HG03175 (cell line): ENCODE measurements around the gene SERTAD1.
"Not testable (repeated sequence)": the region's sequence is repeated elsewhere in the genome, so short reads cannot be mapped to it uniquely, and the experiment has no call there.

Experiments used
- ATAC-seq: cut with Tn5 transposase; IDR thresholded peaks from one replicate; pipeline ENCODE4 v1.9.1; 2021; ENCODE audit warnings: mild to moderate bottlenecking, moderate library complexity; ENCODE audit not compliant: unreplicated experiment

SERTAD1 gene, protein sequence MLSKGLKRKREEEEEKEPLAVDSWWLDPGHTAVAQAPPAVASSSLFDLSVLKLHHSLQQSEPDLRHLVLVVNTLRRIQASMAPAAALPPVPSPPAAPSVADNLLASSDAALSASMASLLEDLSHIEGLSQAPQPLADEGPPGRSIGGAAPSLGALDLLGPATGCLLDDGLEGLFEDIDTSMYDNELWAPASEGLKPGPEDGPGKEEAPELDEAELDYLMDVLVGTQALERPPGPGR

DNA sequence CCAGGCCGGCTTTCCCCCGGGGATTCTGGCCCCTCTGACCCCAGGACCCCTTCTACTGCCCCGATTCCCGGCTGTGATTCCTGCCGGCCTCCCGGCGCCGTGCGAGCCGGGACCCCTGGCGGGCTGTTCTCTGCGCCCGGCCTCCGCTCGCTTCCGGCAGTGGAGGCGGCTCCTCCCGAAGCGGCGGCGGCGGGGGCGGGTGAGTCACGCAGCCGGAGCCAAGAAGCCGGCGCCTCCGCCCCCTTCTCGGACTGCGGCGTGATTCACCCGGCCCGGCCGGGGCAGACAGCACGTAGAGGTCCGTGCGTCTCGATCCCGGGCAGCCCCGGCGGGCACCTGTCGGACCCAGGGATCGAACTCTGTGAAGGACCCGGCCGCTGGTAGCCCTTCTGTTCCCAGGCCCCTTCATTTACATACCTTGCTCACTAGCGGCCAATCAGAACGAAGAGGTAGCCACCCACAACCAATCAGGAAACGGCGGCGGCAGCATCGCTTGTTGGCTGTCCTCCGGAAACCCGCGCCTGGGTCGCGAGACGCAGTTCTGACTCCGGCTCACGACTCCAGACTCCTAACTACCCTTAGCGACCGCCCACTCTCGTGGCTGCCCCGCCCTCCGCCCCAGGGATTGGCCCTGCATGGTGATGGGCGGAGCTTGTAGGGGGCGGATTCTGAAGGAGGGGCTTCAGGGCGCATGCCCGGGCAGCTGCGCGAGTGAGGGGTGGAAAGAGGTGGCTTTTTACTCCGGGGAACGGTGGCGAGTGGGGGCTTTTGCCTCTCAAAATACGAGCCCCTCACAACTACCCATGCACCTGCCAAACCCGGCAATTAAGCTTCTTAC, at the start of gene SERTAD1:
Gene SERTAD1 (minus strand): TSS at position 543 of the 838 bp plus-strand sequence. CDS start 2,446 bp downstream, outside the sequence.
- ATAC-seq: peak; percentile 88

DNA sequence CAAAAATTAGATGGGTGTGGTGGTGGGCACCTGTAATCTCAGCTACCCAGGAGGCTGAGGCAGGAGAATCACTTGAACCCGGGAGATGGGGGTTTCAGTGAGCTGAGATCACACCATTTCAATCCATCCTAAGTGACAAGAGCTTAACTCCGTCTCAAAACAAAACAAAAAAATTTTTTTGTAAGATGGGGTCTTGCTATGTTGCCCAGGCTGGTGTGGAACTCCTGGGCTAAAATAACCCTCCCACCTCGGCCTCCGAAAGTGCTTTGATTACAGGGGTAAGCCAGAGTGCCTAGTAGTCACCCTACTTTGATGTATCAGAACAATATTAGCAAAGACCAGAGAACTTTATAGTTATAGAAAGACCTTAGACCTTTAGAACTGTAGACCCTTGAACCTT, 48.9 kb upstream of the SERTAD1 start:
- no peak for ATAC-seq

DNA sequence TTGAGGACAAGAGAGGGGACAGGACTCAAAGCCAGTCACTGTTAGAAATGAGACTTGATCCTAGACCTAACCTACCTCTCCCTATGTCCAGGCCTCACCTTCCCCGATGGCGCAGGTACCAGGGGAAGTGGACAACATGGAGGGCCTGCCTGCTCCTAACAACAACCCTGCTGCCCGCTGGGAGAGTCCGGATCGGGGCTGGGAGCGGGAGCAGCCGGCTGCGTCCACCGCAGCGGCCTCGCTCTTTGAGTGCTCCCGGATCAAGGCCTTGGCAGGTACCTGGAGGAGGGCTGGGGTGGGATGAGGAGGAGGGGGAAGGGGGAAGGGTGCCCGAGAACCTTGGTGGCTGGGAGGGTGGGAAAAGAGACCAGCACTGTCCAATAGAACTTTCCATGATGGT, 46.7 kb upstream of the SERTAD1 start:
- no peak for ATAC-seq

DNA sequence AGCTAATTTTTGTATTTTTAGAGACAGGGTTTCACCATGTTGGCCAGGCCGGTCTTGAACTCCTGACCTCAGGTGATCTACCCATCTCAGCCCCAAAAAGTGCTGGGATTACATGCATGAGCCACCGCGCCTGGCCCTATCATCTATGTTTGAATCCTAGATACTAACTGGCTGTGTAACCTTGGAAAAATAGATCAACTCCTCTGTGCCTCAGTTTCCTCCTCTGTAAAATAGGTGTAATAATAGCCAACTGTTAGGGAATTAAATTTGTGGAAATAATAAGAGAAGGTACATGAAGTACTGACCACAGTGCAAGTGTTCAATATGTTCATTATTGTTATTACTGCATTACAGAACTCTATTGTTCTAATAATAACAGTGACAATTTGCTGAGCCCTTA, 45.3 kb upstream of the SERTAD1 start:
- no peak for ATAC-seq

DNA sequence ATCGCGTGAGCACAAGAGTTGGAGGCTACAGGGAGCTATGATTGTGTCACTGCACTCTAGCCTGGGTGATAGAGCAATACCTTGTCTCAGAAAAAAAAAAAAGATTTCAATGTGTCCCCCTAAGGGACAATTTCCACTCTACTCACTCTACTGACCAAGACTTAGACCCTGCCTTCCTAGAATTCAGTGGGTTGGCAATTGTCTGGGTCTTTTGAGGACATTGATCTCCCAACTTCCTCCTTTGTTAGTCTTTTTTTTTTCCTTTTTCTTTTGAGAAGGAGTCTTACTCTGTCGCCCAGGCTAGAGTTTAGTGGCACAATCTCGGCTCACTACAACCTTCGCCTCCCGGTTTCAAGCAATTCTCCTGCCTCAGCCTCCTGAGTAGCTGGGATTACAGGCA, 43.2 kb upstream of the SERTAD1 start:
- ATAC-seq: no peak

DNA sequence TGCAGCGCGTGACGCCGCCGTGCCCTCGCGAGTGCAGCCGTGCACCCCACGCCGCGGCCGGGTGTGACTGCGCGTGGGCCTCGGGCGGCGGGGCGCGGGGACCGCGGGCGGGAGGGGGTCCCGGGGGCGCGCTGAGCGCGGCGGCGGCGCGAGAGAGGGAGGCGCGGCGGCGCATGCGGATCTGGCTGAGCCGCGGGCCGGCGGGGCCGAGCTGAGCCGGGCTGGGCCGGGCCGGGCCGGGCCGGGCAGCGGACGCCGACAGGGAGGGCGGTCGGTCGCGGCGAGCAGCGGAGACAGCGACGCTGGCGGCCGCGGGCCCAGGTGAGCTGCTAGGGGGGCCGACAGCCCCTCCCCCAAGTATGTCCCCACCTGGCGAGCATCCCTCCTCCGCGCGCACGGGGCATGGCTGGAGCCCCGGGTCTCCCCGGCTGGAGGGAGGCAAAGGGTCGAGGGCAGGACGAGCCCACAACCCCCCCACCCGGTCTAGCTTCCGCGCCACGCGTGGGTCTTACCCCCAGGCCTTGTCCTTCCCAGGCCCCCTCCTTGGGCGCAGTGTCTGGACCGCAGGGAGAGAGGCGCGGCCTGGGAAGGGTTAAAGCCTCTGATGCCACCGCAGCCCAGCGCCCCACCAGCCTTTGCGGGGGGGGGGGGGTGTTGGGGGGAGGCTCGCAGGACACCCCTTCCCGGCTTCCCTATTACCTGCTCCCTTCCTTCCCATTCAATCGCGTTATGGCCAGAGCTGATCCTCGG, 41.4 kb upstream of the SERTAD1 start, which contains the start of gene SPTBN4:
Gene SPTBN4 (plus strand): TSS at position 17 of the 750 bp plus-strand sequence. CDS start 5,621 bp downstream, outside the sequence.
- ATAC-seq: no peak

DNA sequence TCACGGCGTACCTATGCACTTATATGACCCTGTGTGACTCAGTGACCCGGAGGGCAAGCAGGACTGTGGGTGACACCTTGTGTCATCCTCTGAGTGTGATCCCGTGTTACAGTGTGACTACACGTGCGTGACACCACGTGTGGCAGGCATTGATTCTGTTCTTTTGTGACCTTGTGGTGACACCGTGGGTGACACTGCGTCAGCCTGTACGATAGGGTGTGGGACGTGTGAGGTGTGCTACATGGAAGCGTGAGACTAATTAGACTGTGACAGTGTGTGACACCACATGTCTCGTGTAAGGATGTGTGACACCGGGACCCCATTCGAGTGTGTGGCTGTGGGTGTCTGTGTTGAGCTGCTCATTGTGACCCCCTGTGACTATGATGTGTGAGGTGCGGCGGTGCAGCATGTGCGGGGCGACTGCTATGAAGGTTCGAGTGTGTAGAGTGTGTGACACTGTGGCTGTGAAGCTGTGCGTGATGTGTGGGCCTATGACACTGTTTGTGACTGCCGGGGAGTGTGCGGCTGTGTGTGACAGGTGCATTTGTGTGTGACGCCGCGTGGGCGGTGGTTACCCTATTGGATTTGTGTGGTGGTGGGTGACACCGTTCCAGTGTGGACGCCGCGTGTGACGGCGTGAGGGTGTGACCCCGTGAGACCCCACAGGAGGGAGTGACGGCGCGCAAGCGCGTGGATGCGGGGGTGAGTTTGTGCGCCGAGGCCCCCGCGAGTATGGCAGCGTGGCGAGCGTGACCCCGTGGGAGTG, 40.6 kb upstream of the SERTAD1 start:
- ATAC-seq: peak; percentile 23

DNA sequence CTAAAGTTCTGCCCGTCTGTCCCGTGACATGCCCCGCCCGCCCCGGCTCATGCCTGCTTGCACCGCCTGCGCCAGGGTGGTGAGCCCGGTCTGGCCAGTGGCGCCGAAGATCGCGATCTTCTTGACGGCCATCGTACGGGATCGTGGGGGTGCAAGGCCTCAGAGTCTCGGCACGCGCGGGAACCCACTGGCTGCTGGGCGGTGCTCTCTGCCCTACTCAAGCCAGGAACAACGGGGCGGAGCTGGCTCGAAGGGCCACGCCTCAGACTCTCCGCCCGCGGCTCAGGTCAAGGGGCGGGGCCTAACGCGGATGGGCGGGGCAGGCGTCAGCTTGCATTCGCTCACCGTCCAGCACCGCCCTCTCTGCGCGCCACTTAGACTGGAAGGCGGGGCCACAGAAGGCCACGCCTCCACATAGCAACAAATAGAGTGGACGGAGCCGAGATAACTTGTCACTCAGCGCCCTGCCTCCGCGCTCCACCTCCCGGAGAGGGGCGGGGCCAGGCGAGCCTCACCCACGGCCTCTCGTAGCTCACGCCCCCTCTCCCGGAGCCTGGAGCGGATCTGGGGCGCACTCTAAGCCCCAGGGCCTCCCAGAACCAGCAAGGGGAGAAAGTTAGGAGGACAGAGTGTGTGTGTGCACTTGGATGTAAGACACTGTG, 39.9 kb upstream of the SERTAD1 start, which contains the start of gene BLVRB:
Gene BLVRB (minus strand): TSS at position 189 of the 662 bp plus-strand sequence. CDS start 57 bp downstream, at position 132.
- ATAC-seq: peak; percentile 85

DNA sequence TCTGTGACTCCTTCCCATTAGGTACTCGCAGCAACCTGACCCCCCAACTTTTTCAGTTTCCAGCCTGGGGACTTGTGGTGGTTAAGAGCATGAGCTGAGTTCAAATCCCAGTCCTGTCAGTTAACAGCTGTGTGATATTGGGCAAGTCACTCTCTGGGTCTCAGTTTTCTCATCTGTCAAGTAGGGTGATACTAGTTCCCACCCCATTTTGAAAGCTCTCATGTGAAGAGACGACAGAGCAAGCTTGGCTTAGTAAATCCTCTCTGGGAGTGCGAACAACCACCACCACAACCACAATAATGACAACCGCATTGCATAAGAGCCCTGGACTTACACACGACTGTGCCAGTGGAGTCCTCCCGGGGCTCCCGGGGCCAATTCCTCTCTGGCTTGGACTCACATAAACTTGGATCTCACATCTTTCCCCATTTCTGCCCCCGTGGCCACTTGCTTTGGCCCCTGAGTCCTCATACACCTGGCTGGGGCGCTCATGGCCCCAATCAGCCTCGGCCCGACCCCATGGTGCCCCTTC, 39.3 kb upstream of the SERTAD1 start:
- no peak for ATAC-seq

DNA sequence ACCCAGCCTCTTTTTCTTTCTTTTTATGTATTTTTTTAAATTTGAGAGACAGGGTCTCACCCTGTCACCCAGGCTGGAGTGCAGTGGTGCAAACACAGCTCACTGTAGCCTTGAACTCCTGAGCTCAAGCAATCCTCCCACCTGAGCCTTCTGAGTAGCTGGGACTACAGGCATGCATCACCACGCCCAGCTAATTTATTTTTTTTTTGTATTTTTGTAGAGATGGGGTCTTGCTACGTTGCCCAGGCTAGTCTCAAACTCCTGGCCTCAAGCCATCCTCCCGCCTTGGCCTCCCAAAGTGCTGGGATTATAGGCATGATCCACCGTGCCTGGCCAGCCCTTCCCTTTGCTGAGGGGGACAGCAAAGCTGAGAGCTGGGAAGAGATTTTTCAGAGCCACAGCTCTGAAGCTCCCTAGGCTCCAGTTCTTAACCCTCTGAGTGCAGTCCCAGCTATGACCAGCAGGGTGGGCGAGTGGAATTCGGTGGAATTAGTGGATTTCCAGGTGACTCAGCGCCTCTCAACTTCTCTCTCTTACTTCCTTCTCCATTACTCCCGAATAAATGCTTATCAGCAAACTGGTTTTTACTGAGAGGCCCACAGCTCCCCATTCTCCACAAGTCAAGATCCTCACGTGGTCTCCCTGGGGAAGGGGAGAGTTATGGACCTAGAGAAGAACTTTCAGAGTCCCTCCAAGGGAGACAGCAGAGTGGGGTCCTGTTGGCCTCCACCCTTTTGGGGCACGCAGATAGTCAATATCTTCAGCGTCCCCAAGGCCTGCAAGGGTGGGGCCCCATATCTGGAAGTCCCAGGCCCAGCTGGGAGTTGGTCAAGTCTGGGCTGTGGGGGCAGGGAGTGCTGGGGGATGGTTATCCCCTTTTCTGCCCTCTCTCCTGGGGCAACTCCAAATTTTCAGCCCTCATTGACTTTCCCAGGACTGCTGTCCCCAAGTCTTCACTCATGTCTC, 38.5 kb upstream of the SERTAD1 start:
- ATAC-seq: no peak

DNA sequence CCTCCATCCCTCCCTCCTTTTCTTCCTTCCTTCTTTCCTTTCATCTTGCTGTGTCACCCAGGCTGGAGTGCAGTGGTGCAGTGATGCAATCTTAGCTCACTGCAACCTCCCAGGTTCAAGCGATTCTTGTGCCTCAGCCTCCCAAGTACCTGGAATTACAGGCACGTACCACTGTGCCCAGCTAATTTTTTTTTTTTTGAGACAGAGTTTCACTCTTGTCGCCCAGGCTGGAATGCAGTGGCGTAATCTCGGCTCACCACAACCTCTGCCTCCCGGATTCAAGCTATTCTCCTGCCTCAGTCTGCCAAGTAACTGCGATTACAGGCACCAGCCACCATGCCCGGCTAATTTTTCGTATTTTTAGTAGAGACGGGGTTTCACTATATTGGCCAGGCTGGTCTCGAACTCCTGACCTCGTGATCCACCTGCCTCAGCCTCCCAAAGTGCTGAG, 37.8 kb upstream of the SERTAD1 start:
- ATAC-seq: not testable (repeated sequence)

DNA sequence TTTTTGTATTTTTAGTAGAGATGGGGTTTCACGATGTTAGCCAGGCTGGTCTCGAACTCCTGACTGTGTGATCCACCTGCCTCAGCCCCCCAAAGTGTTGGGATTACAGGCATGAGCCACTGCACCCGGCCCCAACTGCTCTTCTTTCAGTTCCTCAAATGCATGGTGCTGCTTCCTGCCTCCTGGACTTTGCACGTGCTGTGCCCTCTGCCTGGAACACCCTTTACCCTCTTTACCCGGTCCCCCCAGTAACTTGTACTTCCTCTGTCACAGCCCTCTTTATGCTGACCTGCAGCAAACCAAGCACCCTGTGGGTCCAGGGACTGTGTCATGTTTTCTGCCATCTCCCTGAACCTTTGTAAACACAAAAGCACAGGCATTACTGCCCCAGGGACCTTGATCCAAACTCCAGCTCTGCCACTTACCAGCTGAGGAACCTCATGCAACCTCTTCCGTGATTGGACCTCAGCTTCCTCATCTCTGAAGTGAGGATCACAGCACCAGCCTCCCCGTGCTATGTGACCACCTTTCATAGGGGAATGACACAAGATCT, 36.0 kb upstream of the SERTAD1 start:
- ATAC-seq: no peak

DNA sequence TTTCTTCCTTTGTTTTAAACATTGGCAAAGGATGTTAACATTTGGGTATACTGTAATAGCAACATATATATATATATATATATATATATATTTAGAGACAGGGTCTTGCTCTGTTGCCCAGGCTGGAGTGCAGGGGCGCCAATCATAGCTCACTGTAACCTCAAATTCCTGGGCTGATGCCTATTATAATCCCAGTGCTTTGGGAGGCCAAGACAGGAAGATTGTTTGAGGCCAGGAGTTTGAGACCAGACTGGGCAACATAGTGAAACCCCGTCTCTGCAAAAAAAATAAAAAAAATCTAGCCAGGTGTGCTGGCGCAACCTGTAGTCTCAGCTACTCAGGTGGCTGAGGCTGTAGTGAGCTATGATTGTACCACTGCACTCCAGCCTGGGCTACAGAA, 34.4 kb upstream of the SERTAD1 start:
- no peak for ATAC-seq

DNA sequence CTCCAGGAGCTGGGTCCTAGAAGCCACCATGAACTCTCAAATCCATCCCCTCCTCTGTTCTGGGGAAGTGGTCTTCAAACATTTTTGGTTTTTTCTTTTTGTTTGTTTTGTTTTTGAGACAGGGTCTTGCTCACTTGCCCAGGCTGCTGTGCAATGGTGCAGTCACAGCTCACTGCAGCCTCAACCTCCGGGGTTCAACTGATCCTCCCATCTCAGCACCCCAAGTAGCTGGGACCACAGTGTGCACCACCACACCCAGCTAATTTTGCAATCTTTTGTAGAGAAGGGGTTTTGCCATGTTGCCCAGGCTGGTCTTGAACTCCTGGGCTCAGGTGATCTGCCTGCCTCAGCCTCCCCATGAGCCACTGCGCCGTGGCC, 32.8 kb upstream of the SERTAD1 start:
- no peak for ATAC-seq

DNA sequence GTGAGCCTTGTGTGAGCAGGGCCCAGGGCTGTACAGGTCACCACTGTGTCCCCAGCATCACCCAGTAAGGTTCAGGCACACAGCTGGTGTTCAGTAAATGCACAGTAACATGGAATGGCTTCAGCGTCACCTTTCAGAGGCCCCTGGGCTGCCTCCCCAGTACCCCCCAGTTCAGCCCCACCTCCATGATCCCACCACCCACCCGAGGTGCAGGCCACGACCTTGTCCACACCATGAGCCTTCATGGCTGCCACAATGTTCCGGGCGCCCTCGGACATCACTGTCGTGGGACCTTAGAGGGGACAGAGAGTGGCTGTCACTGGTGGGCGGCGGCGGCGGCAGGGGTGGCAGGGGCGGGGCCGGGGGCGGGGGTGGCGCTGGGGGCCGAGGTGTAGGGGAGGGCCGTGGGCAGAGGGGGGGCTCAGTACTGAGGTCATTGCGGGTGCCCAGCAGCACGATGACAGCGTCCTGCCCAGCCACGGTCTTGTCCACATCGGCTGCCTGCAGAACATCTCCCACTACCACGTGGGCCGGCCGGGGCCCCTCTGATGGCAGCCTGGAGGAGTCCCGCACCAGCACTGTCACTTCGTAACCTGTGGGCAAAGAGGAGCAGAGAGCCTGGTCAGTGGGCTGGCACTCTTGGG, 32.3 kb upstream of the SERTAD1 start:
- ATAC-seq: no peak

DNA sequence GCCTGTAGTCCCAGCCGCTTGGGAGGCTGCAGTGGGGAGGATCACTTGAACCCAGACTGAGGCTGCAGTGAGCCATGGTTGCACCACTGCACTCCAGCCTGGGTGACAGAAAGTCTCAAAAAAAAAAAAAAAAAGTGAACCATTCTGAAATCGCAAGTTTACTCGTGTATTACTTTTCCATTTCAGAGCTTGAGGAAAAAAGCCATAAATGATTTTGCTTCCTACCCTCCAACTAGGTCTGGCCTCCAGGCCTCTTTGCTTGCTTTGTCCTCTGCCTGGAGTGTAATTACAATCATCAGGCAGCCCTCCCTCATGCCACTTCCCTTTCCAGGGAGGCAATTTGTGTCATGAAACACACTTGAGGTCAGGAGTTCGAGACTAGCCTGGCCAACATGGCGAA, 31.3 kb upstream of the SERTAD1 start:
- no peak for ATAC-seq

DNA sequence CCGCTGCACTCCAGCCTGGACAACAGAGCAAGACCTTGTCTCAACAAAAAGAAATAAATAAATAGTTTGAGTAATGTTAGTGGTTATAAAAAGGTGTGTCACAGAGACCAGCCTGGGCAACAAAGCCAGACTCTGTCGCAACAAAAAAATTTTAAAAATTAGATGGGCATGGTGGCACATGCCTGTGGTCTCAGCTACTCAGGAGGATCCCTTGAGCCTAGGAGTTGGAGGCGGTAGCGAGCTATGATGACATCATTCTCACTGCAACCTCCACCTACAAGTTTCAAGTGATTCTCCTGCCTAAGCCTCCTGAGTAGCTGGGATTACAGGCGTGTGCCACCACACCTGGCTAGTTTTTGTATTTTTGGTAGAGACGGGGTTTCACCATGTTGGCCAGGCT, 28.2 kb upstream of the SERTAD1 start:
- not testable (repeated sequence) for ATAC-seq
